ENCODE measurements around the gene IRF4.

DNA sequence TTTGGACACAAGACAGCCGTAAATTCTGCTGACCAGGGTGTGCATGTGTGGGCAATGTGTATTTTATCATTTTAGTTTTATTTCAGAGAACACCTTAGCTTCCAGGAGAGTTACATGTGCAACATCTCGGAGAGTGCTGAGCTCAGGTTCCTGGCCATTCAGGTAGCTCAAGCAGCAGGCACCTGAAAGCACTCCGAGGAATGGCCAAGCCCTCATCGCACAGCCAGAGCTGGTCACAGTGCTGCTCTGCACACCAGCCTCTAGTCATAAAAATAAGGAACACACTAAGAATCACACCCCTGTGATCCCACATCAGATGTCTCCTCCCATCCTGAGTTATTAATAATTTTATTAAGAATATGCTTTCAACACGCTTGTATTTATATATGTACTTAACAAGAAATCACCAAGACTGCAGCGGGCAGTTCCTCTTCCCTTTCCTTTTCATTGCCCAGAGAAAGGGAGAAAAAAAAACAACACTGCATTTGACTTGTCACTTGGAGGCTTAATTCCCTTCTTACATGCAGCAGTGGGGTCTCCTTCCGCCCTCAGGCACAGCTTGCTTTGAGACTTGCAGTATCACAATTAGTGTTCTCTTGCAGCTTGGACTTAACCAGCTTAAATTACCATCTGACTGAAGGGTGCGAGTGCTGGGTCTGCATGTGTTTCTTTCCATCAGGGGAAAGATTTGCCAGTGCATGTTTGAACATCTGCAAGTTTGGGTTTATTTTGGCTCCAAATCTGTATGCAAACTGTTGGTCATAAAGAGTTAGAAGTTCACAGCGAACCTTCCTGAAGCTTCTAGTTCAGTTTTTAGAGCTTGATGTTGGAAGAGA, 36.0 kb upstream of the IRF4 start:
- TF ChIP-seq, protein P1, sequence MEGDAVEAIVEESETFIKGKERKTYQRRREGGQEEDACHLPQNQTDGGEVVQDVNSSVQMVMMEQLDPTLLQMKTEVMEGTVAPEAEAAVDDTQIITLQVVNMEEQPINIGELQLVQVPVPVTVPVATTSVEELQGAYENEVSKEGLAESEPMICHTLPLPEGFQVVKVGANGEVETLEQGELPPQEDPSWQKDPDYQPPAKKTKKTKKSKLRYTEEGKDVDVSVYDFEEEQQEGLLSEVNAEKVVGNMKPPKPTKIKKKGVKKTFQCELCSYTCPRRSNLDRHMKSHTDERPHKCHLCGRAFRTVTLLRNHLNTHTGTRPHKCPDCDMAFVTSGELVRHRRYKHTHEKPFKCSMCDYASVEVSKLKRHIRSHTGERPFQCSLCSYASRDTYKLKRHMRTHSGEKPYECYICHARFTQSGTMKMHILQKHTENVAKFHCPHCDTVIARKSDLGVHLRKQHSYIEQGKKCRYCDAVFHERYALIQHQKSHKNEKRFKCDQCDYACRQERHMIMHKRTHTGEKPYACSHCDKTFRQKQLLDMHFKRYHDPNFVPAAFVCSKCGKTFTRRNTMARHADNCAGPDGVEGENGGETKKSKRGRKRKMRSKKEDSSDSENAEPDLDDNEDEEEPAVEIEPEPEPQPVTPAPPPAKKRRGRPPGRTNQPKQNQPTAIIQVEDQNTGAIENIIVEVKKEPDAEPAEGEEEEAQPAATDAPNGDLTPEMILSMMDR (IDR thresholded peaks at IDR 0.05; ENCODE audit: low read depth, low read length) = no peak
- no peak for TF ChIP-seq EZH2phosphoT487 (IDR thresholded peaks at IDR 0.05; ENCODE audit: low read depth)

Measured in OCI-LY3 (cell line).